Natural killer cell (primary cell): ENCODE data around the gene AOX1. TPM values are rescaled to one million over a fixed set of nuclear protein-coding genes. Genes with fewer than 3 reads are reported as not detected.

Experiments used
- ATAC-seq, 3 donors: fragments of 150-1000 bp in 2 of 3; fragments of 200-7000 bp in 1 of 3; cut with Tn5 transposase; 1 replicate in 1 of 3; 2 replicates in 2 of 3; pipeline ENCODE4 v1.10.0; 2021; ENCODE audit warnings: mild to moderate bottlenecking in 2 of 3, moderate library complexity in 2 of 3
- DNase-seq, 2 donors: peaks; one replicate each; pipeline versions ENCODE4 v3.0.0 to v3.0.0-alpha.2; 2013 to 2021; ENCODE audit warnings: mixed read lengths in 1 of 2
- H3K27ac ChIP-seq: one replicate; pipeline ENCODE4 v1.5.1; 2013; ENCODE audit warnings: mild to moderate bottlenecking, low read length
- H3K27me3 ChIP-seq: one replicate; pipeline ENCODE4 v1.6.1; 2013; ENCODE audit warnings: low read length; ENCODE audit not compliant: control insufficient read depth, insufficient read depth
- H3K36me3 ChIP-seq: one replicate; pipeline ENCODE4 v1.6.1; 2013; ENCODE audit warnings: low read length; ENCODE audit not compliant: control insufficient read depth, insufficient read depth
- H3K4me1 ChIP-seq: one replicate; pipeline ENCODE4 v1.6.1; 2013; ENCODE audit warnings: low read length; ENCODE audit not compliant: control insufficient read depth, insufficient read depth
- H3K4me3 ChIP-seq: one replicate; pipeline ENCODE4 v1.5.1; 2013; ENCODE audit warnings: low read length
- H3K9me3 ChIP-seq: one replicate; pipeline ENCODE4 v1.6.1; 2013; ENCODE audit warnings: low read length; ENCODE audit not compliant: control insufficient read depth, insufficient read depth
- H3K27ac Mint-ChIP-seq, 2 donors: one replicate each; pipeline ENCODE4 v1.8.0; 2022; ENCODE audit warnings: mild to moderate bottlenecking in 2 of 2, mixed read lengths in 2 of 2, moderate library complexity in 1 of 2
- H3K27me3 Mint-ChIP-seq, 2 donors: one replicate each; pipeline ENCODE4 v1.8.0; 2022; ENCODE audit warnings: low read depth in 2 of 2, mixed read lengths in 2 of 2
- H3K36me3 Mint-ChIP-seq: one replicate; pipeline ENCODE4 v1.8.0; 2022; ENCODE audit warnings: mixed read lengths
- H3K4me1 Mint-ChIP-seq, 2 donors: one replicate each; pipeline ENCODE4 v1.8.0; 2022; ENCODE audit warnings: mixed read lengths in 2 of 2
- H3K4me3 Mint-ChIP-seq: one replicate; pipeline ENCODE4 v1.8.0; 2022; ENCODE audit warnings: mild to moderate bottlenecking, moderate library complexity, mixed read lengths
- H3K9me3 Mint-ChIP-seq, 2 donors: one replicate each; pipeline ENCODE4 v1.8.0; 2022; ENCODE audit warnings: mixed read lengths in 2 of 2
- CTCF ChIP-seq: fragments of 200-600 bp; IDR thresholded peaks from one replicate; pipeline ENCODE4 v1.8.0; 2022; ENCODE audit warnings: antibody characterized with exemption
- WGBS: methylation state at CpG from one replicate; pipeline ENCODE4 v1.1.7; 2013; ENCODE audit warnings: missing lambda C conversion rate; ENCODE audit not compliant: insufficient coverage; 5-methylcytosine and 5-hydroxymethylcytosine counted together
- intact Hi-C: fragments of 100-400 bp; cut with micrococcal nuclease; formaldehyde crosslinking; loops from one replicate; pipeline ENCODE4 v1.14.2; 2022
- total RNA-seq, 4 donors: library from RNA; stranded (reverse); fragments of 120-200 nt in 1 of 4; gene quantifications; one replicate each; pipeline versions ENCODE4 v1.2.3 to v1.2.4, GENCODE V29; 2013 to 2022

The AOX1 gene
- total RNA-seq, 3 donors from 2014 or later (not counting 1 experiment from before 2014, with no cell fraction given): not detected

DNA sequence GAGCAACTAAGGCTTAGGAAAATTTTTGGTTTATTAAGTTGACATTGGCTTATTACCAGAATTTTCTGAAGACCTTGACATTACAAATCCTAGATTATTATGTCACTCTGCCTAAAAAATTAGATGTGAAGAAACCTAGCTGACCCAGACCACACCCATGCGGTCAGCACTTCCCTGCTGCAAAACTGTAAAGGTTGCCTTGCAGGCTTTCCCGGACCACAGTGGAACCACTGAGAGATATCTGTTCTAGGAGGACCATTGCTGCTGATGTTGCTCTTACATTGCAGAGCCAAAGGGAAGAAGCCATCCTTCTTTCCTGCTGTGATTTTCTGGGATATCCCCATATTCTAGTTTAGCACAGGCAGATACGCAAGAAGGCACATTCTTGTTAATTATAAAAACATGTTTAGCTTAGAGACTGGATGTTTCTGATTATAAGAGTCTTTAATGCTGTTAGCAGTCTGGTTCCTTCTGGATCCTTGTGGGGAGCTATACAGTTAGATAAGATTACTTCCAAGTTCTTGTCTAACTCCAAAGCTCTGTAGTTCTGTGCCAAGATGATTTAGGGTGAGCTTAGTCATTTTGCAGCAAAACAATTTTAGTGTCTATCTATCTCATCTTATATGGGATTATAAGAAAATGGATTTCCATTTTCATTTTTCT, 70.2 kb downstream of the AOX1 start:
- H3K36me3 ChIP-seq: no peaks in the 10 kb centered on the region
- no peaks in the 10 kb centered on the region for H3K4me1 ChIP-seq
- no peaks in the 10 kb centered on the region for H3K36me3 Mint-ChIP-seq
- H3K9me3 ChIP-seq: no peaks in the 10 kb centered on the region
- no peaks in the 10 kb centered on the region for H3K27me3 ChIP-seq
- H3K27ac Mint-ChIP-seq: no peak overlapping the region
- no peaks in the 10 kb centered on the region for H3K4me1 Mint-ChIP-seq
- no peak for TF ChIP-seq CTCF
- no peaks in the 10 kb centered on the region for H3K9me3 Mint-ChIP-seq
- H3K27me3 Mint-ChIP-seq: no peaks in the 10 kb centered on the region
- H3K27ac ChIP-seq: no peak overlapping the region
- H3K4me3 Mint-ChIP-seq: no peak overlapping the region
- 95% methylated on average over 3 of the region's 3 CpGs for WGBS
- no peak for ATAC-seq
- no peak for DNase-seq
- no peak overlapping the region for H3K4me3 ChIP-seq
- intact Hi-C loops: no loop called here

DNA sequence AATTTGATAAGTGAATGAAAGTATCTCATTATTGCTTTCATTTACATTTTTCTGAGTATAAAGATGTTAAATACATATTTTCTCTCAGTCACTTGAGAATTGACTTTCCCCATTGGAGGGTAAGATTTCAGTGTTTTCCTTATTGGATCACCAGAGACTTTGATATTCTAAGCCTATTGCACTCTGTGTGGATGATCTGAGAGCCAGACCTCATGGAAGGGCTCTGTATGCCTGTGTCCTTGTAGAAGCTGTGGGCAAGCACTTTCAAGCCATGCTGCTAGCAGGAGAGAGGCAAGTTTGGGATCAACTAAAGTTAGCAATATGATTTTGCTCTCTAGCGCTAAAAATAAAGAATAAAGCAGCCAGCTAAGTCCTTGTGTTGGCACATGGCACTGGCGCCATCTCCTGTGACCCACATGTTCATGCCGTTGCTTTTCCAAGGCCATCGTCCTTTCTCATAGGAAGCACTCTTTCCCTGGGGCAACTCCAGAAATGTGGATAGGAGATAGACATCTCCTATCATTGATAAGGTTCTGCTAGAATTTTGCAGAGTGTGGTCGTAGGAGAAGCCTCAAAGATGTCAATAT, 72.6 kb downstream of the AOX1 start:
- Histone ChIP-seq H3K36me3 (no peaks in the 10 kb centered on the region), H3K9me3 (no peaks in the 10 kb centered on the region), H3K4me3 (no peak overlapping the region), H3K4me1 (no peaks in the 10 kb centered on the region), H3K27ac (no peak overlapping the region), H3K27me3 (no peaks in the 10 kb centered on the region)
- Mint-ChIP-seq H3K4me3 (no peak overlapping the region), H3K27ac (no peak overlapping the region), H3K9me3 (no peaks in the 10 kb centered on the region), H3K36me3 (no peaks in the 10 kb centered on the region), H3K4me1 (no peaks in the 10 kb centered on the region), H3K27me3 (peaks cover 0 to 5% of the 10 kb centered on the region in 2 donors)
- intact Hi-C loops: no loop called here
- TF ChIP-seq CTCF: no peak
- WGBS: 87% methylated on average over 4 of the region's 5 CpGs
- no peak for DNase-seq
- ATAC-seq: no peak

GRCh38 chr2:200659410-200659809, 73.6 kb downstream of the AOX1 start:
- no peaks in the 10 kb centered on the region for H3K36me3 Mint-ChIP-seq
- DNase-seq: no peak
- H3K27me3 Mint-ChIP-seq: peaks cover 0 to 5% of the 10 kb centered on the region in 2 donors
- ATAC-seq: no peak
- 92% methylated on average over 4 of the region's 4 CpGs for WGBS
- no peaks in the 10 kb centered on the region for H3K9me3 Mint-ChIP-seq
- TF ChIP-seq CTCF: no peak
- Histone ChIP-seq H3K27me3 (no peaks in the 10 kb centered on the region), H3K4me3 (no peak overlapping the region), H3K36me3 (no peaks in the 10 kb centered on the region), H3K4me1 (no peaks in the 10 kb centered on the region), H3K27ac (no peak overlapping the region), H3K9me3 (no peaks in the 10 kb centered on the region)
- H3K4me1 Mint-ChIP-seq: no peaks in the 10 kb centered on the region
- no peak overlapping the region for H3K4me3 Mint-ChIP-seq
- intact Hi-C loops: no loop called here
- H3K27ac Mint-ChIP-seq: no peak overlapping the region

GRCh38 chr2:200661477-200661876, 75.7 kb downstream of the AOX1 start:
- H3K27ac Mint-ChIP-seq: no peak overlapping the region
- H3K9me3 Mint-ChIP-seq: no peaks in the 10 kb centered on the region
- no peaks in the 10 kb centered on the region for H3K4me1 Mint-ChIP-seq
- no CpG with 5 or more reads among the region's 1 CpG for WGBS
- no peaks in the 10 kb centered on the region for H3K36me3 Mint-ChIP-seq
- no peak overlapping the region for H3K4me3 ChIP-seq
- H3K4me1 ChIP-seq: no peaks in the 10 kb centered on the region
- no peak overlapping the region for H3K4me3 Mint-ChIP-seq
- H3K36me3 ChIP-seq: no peaks in the 10 kb centered on the region
- TF ChIP-seq CTCF: no peak
- ATAC-seq (no peak), DNase-seq (no peak)
- no peaks in the 10 kb centered on the region for H3K27me3 ChIP-seq
- H3K9me3 ChIP-seq: no peaks in the 10 kb centered on the region
- H3K27me3 Mint-ChIP-seq: peaks cover 0 to 5% of the 10 kb centered on the region in 2 donors
- intact Hi-C loops: no loop called here
- H3K27ac ChIP-seq: no peak overlapping the region
